Heart left ventricle (tissue), 16 donors: ENCODE measurements around the gene SMR3B. TPM values are rescaled to one million over a fixed set of nuclear protein-coding genes. Genes with fewer than 3 reads are reported as not detected.

Source experiments
- ATAC-seq, 4 donors: fragments of 200-7000 bp; cut with Tn5 transposase; one replicate each; pipeline ENCODE4 v1.9.1; 2020 to 2022; ENCODE audit warnings: moderate library complexity in 4 of 4, mild to moderate bottlenecking in 3 of 4, moderate number of reproducible peaks in 1 of 4
- DNase-seq, 5 donors: peaks; one replicate each; pipeline ENCODE4 v3.0.0-alpha.2; 2020
- H3K27ac ChIP-seq, 12 donors: fragments of 200-600 bp; sonication (generic) in 4 of 12; one replicate each; pipeline versions ENCODE4 v1.5.0 to v1.8.0; 2016 to 2022; ENCODE audit warnings: mild to moderate bottlenecking in 2 of 12
- H3K27me3 ChIP-seq, 9 donors: fragments of 200-600 bp; sonication (generic) in 2 of 9; one replicate each; pipeline versions ENCODE4 v1.5.1 to v1.8.0; 2016 to 2022; ENCODE audit warnings: mild to moderate bottlenecking in 3 of 9
- H3K36me3 ChIP-seq, 9 donors: fragments of 200-600 bp; sonication (generic) in 2 of 9; one replicate each; pipeline versions ENCODE4 v1.5.0 to v1.8.0; 2018 to 2022; ENCODE audit warnings: mild to moderate bottlenecking in 2 of 9
- H3K4me1 ChIP-seq, 12 donors: fragments of 200-600 bp; sonication (generic) in 4 of 12; one replicate each; pipeline versions ENCODE4 v1.5.0 to v1.8.0; 2016 to 2022; ENCODE audit warnings: mild to moderate bottlenecking in 3 of 12
- H3K4me3 ChIP-seq, 12 donors: fragments of 200-600 bp; sonication (generic) in 4 of 12; one replicate each; pipeline versions ENCODE4 v1.5.0 to v1.8.0; 2017 to 2022; ENCODE audit warnings: mild to moderate bottlenecking in 9 of 12, moderate library complexity in 4 of 12
- H3K9me3 ChIP-seq, 12 donors: fragments of 200-600 bp; sonication (generic) in 4 of 12; one replicate each; pipeline versions ENCODE4 v1.5.0 to v1.8.0; 2016 to 2022; ENCODE audit warnings: mild to moderate bottlenecking in 1 of 12
- CTCF ChIP-seq, 12 donors: fragments of 200-600 bp; sonication (generic) in 4 of 12; IDR thresholded peaks; one replicate each; pipeline versions ENCODE4 v1.5.0 to v1.8.0; 2018 to 2022; ENCODE audit warnings: antibody characterized with exemption in 12 of 12, mild to moderate bottlenecking in 5 of 12
- POLR2A ChIP-seq, 2 donors: fragments of 450-650 bp; IDR thresholded peaks; one replicate each; pipeline ENCODE4 v1.6.1; 2017; ENCODE audit warnings: antibody characterized with exemption in 2 of 2, mild to moderate bottlenecking in 2 of 2, moderate library complexity in 2 of 2
- WGBS, 4 donors: extraction: QIAGEN DNeasy Blood & Tissue Kit in 2 of 4; methylation state at CpG; one replicate each; pipeline versions ENCODE4 v1.1.5 to v1.1.7; 2013 to 2018; 5-methylcytosine and 5-hydroxymethylcytosine counted together
- intact Hi-C, 10 donors: fragments of 100-400 bp; cut with DNase I; formaldehyde crosslinking; loops; one replicate each; pipeline versions ENCODE4 v1.11.1 to v1.14.2; 2022
- polyA plus RNA-seq, 2 donors: library from polyadenylated mRNA; stranded (reverse); fragments of 200-250 nt; gene quantifications; one replicate each; pipeline ENCODE4 v1.2.3, GENCODE V29; 2013
- total RNA-seq, 9 donors: library from RNA; depleted of rRNA in 2 of 9; stranded (reverse); fragments of >200 nt in 2 of 9; fragmentation: NEBNext Ultra II Directional in 3 of 9; extraction: Animal tissue kit (Norgen Biotek cat#: 25700) in 3 of 9; gene quantifications; one replicate each; pipeline versions ENCODE4 v1.1.0 to v1.2.4, GENCODE V29; 2016 to 2023
- donor health status: ischemic (EF 13 %, LVEDD 7.1; RV severe dilation, severe dysfunction).
- donor health status: healthy with polysubstance abuse.
- donor health status: DM: no; HTN: yes; CAD: no.
- donor health status: DM: no; HTN: no; CAD: no.
- donor health status: ischemic (EF 25% LVEDD 6.9; RV normal size, moderate dysfunction).
- donor health status: ischemic (EF 25% LVEDD 5.7; RV mildly dilated, moderate dysfunction).
- donor health status: healthy.
- donor health status: DM: yes; HTN: yes; CAD: no.
- donor health status: ischemic (EF 35%, LVEDD 5.7; RV mildly dilated, moderate dysfunction).
- donor health status: nonischemic (EF 11% LVEDD 7.7; RV severe dilation, severe dysfunction).
- donor health status: DM: yes; HTN: yes; CAD: no.
- donor health status: PGD.
- donor health status: ischemic (EF 29% LVEDD 5.4; RV normal size, mild dysfunction).
- donor health status: nonischemic (EF 23%, LVEDD 6.1; RV moderate dilation, normal function).

SMR3B gene
- total and polyA plus RNA-seq, 11 donors: not detected

DNA sequence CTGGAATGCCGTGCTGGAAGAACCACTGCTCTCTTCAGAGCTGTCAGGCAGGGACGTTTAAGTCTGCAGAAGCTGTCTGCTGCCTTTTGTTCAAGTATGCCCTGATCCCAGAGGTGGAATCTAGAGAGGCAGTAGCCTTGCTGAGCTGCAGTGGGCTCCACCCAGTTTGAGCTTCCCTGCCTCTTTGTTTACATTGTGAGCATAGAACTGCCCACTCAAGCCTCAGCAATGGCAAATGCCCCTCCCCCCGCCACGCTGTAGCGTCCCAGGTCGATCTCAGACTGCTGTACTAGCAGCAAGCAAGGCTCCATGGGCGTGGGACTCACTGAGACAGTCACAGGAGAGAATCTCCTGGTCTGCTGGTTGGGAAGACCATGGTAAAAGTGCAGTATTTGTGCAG lies 54.3 kb downstream of the SMR3B start:
- H3K9me3 ChIP-seq: peaks cover 0 to 8% (median 0%) of the 10 kb centered on the region in 12 donors
- no peaks in the 10 kb centered on the region for H3K27me3 ChIP-seq
- DNase-seq: no peak
- no peak for TF ChIP-seq POLR2A (IDR thresholded peaks at IDR 0.05)
- TF ChIP-seq CTCF (IDR thresholded peaks at IDR 0.05): no peak
- ATAC-seq: no peak
- no peak overlapping the region for H3K27ac ChIP-seq
- 44 to 54% (median 50%) methylated on average over 7 of the region's 7 CpGs for WGBS, 4 donors
- H3K4me3 ChIP-seq: no peak overlapping the region
- H3K4me1 ChIP-seq: no peaks in the 10 kb centered on the region
- intact Hi-C loops: no loop called here
- no peaks in the 10 kb centered on the region for H3K36me3 ChIP-seq

Other genes starting within 250 kb of the SMR3B start
- gene PRR27, start 228.9 kb upstream of the SMR3B start, total RNA-seq: not detected
- not detected for gene PRR27, start 228.9 kb upstream of the SMR3B start, polyA plus RNA-seq
- not detected for gene ODAM, start 187.4 kb upstream of the SMR3B start, total RNA-seq
- gene ODAM, start 187.4 kb upstream of the SMR3B start, polyA plus RNA-seq: not detected
- gene FDCSP, start 157.0 kb upstream of the SMR3B start, total RNA-seq: not detected
- gene FDCSP, start 157.0 kb upstream of the SMR3B start, polyA plus RNA-seq: not detected
- gene CSN3, start 140.5 kb upstream of the SMR3B start, total RNA-seq: not detected
- gene CSN3, start 140.5 kb upstream of the SMR3B start, polyA plus RNA-seq: not detected
- not detected for gene CABS1, start 48.1 kb upstream of the SMR3B start, total RNA-seq
- not detected for gene CABS1, start 48.1 kb upstream of the SMR3B start, polyA plus RNA-seq
- not detected for gene SMR3A, start 22.4 kb upstream of the SMR3B start, total RNA-seq
- gene SMR3A, start 22.4 kb upstream of the SMR3B start, polyA plus RNA-seq: not detected
- gene OPRPN, start 14.8 kb downstream of the SMR3B start, total RNA-seq: not detected
- gene OPRPN, start 14.8 kb downstream of the SMR3B start, polyA plus RNA-seq: not detected
- not detected for gene MUC7, start 89.1 kb downstream of the SMR3B start, total RNA-seq
- not detected for gene MUC7, start 89.1 kb downstream of the SMR3B start, polyA plus RNA-seq
- gene AMTN, start 135.4 kb downstream of the SMR3B start, total RNA-seq: not detected
- not detected for gene AMTN, start 135.4 kb downstream of the SMR3B start, polyA plus RNA-seq
- not detected for gene AMBN, start 209.1 kb downstream of the SMR3B start, total RNA-seq
- not detected for gene AMBN, start 209.1 kb downstream of the SMR3B start, polyA plus RNA-seq
- gene ENAM, start 245.6 kb downstream of the SMR3B start, total RNA-seq: 10 to 100 TPM in 2 of 9 donors, 1 to 10 TPM in 7; 3.7 to 16.0 (median 9.4) TPM
- 1 to 10 TPM in 1 of 2 donors, under 1 TPM in 1; 0.98 to 1.3 TPM for gene ENAM, start 245.6 kb downstream of the SMR3B start, polyA plus RNA-seq